HG03354 (cell line): Measurements from ENCODE around the gene CDH15.

ENCODE experiments used
- ATAC-seq: cut with Tn5 transposase; IDR thresholded peaks from one replicate; pipeline ENCODE4 v1.9.1; 2021; ENCODE audit warnings: mild to moderate bottlenecking; ENCODE audit not compliant: unreplicated experiment, poor library complexity, severe bottlenecking

Gene CDH15

DNA sequence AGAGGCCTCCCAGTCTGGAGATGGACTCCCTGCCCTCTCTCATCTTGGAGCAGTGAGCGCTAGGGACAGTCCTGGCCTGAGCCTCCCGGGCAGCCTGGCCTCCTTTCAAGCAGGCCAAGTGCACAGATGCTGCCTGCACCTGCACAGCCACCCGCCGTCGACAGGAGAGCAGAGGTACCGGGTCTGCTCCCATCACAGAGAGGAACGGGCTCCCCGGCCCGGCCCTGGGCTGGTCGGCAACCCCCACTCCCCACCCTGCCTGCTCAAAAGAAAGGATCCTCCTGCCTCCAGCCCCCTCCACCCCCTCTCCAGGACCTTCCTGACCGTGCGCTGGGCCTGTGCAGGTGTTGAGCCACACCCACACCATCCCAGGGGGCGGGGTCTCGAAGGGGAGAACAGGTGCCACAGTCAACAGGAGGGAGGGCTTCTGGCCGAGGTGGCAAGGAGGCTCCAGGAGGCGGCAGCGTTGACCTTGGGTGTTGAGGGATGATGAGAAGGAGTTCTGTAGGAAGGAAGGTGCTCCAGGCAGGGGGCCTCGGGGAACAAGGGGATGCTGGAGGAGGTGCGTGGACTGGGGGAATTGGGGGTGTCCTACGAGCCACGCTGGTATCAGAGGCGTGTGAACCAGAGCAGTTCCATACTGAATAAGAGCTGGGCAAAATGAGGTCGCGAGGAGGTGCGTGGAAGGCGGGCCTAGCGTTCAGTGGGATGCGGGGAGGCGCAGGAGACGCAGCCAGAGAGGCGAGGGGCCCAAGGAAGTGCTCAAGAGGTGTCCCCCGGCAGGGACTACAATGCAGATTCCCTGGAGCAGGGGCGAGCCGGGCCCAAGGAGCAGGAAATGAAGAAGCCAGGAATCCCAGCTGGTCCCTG lies 967 bp upstream of the CDH15 start:
- no peak for ATAC-seq

DNA sequence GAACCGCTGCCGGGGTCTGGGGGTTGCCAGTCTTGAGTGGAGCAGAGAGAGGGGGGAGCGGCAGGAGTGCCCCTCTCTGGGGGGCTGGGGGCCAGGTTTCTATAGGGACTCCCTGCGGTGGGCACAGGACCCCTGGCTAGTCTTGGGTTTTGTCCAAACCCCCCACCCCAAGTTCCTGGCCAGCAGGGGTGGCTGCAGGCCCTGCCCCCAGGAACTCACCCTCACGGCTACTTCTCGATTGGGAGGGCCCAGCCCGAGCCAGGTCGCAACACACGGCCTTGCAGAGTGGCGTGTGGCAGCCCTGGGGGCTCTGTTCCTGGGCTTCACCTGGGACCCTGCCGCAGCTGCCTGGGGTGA lies 601 bp downstream of the CDH15 start:
- ATAC-seq: no peak

DNA sequence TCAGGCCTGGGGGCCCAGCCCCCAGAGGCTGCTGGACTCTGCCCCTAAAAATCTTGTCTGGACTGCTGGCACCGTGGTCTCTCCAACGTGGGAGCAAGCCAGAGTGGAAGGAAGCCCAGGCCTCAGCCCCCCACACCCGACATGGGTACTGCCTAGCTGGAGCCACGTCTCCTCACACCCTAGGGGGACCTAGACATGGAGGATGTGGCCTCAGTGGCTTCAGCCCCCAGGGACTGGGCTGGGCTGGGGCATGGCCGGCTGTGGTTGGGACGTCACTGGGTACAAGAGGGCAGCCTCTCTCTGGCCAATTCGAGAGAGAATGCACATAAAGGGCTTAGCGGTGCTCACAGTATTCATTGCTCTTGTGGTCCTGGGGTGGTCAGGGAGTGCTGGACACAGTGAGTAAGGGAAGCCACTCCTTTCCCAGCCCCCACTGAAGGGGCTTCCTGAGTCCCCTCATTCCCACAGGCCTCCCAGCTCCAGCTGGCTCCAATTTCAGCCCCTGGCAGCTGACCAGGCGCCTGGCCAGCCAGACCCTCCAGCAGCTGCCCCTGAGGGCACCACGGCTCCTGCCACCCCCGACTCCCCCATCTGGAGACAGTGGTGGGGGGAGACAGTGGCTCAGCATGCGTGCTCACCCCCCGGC lies 1.1 kb downstream of the CDH15 start:
- ATAC-seq: no peak

DNA sequence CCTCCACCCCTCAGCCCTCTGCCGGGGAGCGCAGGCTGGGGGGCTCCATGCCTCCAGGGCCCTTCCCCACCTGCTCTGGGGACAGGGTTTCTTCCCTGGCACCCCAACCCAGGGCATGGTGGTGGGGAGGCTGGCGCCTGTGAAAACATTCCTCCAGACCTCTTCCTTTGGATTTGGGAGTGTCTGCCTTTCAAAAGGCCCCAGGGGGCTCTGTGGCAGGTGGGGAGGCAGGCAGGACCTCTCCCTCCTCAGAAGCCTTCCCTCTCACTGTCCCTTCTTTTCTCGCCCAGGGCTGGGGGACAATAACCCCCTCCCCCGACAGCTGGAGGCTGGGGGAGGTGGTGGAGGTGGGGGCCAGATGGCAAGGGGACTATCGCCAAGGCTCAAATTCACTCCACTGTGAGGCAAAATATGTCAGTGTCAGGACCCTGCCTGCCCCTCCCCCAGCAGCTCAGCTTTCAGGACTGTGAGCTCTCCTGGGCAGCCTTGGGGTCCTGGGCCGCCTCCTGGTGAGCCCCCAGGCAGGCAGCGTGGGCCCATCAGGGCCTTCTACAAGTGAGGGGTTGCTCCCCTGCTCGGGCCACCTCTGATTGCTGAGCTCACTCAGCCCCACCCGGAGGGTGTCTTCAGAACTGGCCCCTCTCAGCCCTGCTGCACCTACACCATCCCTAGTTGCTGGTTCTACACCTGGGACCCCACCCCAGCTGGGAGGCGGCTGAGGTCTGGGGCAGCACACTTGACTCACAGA lies 1.8 kb downstream of the CDH15 start:
- ATAC-seq: no peak

DNA sequence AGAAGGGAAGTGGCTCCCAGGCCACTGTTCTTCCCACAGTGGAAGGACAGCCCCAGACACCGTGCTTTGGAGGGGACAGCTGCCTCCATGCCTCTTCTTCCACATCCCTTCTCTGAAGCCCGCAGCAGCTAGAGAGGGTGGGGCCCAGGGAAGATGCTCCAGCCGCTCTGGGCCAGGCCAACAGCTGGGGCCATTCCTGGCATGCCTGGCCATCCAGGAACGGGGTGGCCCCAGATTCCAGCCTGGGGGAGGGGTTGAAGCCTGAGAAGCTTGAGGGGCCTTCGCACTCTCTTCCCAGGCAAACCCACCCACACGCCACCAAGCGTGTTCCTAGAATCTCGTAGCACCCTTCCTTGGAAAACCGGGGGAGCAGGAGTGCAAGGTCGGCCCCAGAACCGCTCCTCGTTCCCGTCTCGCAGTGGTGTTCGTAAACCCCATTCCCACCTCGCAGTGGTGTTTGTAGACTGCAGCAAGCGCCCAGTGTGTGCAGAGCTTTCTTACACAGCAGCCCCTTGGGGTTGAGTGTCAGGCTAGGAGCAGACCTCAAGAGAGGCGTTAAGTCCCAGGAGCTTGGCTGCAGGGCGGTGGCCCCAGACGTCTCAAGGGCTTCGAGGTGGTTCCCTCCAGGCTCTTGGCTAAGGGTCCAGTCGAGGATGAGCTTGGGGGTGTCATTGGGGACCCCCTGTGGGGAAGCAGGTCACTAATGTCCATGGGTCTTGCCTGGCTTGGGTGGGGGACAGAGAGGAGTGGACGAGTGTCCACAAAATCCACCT lies 2.7 kb downstream of the CDH15 start:
- ATAC-seq: no peak

DNA sequence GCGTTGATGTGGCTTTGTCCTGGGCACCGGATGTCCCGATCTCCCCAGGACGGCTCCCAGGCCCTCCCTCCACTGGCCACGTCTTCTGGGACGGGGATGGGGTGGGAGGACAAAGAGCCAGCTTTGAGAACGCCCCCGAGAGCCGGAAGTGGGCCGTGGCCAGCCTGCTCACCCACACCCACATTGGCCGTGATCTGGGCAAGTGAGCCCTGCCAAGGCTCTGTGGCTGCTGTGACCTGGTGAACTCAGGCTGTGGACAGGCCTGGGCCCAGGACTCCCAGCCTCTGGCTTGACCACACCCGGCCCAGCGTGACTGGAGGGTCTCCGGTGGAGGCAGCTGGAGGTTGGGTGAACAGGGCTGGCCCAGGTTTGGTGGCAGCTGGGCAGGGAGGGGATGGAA lies 3.3 kb downstream of the CDH15 start:
- ATAC-seq: no peak

DNA sequence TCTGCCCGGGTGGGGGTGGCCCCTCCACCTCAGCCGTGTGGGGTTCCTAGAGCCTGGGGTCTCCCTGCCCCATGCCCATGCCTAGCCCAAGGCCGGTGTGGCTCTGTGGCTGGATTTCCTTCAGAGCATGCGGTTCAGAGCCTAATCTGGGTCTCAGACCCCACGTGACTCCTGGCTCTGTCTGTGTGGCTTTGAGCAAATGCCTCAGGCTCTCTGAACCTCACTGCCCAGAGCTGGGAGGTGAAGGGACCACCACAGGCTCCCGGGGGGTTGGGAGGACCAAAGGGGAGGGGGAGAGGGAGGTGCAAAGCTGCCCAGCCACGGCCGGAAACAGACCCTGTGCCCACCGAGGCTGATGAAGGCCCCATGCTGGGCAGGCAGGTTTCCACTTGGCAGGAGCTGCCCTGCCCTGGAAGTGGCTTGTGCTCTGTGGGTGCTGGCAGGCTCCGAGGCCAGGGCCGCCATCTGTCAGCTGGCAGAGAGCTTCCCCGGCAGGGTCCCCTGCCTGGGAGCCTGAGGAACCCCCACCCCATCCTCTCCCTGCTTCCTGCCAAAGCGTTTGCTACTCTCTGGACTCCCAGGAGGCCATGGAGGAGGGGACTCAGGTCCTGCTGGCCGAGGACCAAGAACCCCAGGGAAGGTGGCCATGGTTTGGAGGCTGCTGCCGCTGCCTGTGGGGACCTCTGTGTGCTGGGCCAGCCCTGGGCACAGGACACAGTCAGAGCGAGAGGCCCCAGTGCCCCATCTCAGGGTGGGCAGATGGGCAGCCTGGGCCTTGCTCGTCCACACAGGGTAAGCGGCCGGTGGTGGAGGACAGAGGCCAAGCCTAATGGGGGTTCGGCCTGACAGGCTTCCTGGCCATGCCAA lies 4.0 kb downstream of the CDH15 start:
- no peak for ATAC-seq

DNA sequence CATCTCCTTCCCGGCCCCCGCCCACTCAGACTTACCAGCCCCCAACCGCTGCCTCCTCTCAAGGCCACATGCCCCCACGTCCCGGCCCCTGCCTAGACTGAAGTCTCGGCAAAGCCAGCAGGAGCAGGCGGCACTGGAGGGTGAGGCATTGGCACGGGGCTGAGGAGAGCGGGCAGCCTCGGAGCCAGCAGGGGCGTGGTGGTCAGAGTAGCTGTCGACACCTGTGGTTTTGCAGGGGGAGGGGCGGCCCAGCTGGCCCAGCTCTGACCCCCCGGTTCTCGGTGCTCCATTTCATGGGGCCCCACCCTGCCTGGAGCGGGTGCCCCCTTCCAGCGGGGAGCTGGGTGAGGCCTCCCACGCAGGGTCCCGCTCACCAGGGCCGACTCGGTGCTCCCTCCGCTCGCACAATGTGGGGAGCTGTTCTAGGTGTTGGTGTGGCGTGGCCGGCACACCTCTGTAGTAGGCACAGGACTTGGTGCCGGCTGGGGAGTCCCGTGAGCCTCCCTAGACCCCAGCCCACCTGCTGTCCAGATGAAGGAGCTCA lies 4.7 kb downstream of the CDH15 start:
- no peak for ATAC-seq

DNA sequence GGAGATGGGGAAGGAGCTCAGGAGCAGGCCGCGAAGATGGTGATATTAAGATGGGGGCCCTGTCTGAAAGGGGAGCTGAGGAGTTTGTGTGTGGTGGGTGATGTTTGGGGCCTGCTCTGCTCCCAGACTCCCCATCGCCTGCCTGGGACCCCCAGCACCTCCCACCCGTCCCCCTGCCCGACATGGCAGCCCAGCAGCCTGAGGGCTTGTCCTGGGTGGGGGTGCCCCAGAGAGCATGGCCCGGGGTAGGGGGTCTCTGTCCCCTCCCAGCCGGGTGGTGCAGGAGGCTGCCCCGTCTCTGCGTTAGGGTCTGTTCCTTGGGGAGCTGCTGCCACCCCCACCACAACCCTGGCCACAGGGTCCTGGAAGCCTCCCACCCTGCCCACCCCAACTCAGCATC lies 5.2 kb downstream of the CDH15 start:
- ATAC-seq: no peak

DNA sequence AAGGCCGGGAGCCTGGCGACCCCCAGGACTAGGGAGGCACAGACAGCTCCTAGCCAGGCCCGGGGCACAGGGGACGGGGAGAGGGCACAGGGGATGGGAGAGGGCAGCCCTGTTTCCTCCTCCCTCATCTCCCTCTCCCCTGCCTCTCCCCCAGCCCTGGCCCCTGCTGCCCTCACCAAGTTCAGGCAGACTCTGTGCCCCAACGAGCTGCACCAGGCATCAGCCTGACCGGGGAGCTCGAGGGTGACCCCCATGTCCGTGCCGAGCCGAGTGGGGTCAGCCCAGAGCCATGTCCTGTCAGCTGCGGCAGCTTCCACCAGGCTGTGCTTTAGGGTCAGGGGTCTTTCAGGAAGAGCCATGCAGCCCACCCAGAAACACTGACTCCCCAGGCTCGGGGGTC lies 6.0 kb downstream of the CDH15 start:
- no peak for ATAC-seq

DNA sequence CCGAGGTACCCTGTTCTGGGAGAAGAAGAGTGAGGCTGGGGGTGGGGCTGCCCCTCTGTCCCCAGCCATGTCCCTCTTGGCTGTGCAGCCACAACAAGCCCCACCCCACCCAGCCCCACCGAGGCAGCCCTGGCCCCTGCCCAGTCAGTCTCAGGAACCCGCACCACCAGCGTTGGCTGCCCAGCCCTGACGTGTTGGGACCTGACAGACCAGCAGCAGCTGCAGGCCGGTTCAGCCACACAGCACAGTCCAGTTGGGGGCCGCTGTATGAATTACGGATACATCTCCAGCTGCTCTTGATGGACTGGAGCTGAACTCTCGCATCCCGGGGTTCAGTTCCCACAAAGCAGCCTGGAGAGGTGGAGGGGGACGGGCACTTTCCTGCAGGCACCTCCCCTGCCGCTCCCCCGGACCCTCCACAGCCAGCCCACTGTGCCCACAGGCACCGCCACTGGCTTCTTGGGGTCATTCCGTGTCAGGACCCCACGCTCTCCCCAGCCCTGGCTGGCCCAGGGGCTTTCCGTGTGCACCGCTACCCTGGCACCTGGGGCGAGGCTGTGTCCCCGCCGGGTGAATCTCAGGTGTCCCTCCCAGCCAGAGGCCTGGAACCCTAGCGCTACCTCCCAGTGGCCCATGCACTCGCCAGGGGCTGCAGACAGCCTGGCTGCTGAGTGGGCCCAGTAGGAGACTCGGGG lies 7.1 kb downstream of the CDH15 start:
- ATAC-seq: no peak

DNA sequence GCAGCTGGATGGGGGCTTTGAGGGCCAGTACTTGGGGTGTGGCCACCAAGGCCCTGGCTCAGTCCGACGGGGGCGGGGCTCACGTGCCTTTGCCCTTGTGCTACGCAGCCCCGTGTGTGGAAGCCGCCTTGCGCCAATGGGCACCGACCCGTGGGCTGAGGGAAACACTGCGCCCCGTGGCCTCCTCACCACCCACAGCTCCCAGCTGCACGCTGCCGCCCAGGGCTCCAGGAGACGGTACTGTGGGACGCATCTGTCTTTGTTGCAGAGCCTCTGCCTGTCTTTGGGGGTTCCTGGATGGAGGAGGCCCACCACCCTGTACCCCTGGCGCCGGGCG lies 7.6 kb downstream of the CDH15 start:
- ATAC-seq: no peak

DNA sequence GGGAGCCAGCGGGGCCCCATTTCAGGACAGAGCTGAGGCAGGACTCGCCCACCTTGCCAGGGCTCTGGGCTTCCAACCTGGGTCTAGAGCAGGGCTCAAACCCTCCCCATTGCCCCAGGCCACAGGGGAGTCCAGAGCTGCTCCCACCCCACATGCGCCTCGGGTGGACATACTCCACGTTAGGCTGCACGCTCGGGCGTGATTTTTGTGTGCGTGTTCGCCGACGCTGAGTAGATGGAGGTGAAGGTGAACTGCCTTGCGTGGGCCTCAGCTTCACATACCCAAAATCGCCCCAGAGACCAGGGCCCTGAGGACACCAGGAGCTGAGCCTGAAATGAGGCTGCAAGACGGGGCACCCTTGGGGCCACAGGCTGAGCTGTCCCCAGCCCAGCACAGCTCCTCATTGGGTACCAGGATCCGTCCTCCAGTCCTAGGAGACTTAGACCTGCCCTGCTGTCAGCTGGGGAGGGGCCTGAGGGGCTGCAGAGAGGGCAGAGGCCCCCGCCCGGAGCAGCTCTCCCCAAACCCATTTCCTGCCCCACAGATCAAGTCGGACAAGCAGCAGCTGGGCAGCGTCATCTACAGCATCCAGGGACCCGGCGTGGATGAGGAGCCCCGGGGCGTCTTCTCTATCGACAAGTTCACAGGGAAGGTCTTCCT lies 8.2 kb downstream of the CDH15 start:
- ATAC-seq: no peak

DNA sequence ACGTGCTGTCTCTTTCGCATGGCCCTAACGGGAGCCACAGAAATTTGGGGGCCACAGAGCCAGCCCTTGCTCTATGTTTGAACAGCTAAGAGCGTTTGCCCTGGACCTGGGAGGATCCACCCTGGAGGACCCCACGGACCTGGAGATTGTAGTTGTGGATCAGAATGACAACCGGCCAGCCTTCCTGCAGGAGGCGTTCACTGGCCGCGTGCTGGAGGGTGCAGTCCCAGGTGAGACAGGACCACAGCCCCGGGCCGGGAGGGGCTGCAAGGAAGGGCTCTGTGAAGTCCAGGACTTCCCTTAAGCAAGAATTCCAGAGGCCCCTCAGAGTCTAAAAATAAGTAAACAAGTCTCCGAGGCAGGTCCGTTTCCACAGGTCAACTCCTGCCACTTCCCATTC lies 11.9 kb downstream of the CDH15 start:
- no peak for ATAC-seq

DNA sequence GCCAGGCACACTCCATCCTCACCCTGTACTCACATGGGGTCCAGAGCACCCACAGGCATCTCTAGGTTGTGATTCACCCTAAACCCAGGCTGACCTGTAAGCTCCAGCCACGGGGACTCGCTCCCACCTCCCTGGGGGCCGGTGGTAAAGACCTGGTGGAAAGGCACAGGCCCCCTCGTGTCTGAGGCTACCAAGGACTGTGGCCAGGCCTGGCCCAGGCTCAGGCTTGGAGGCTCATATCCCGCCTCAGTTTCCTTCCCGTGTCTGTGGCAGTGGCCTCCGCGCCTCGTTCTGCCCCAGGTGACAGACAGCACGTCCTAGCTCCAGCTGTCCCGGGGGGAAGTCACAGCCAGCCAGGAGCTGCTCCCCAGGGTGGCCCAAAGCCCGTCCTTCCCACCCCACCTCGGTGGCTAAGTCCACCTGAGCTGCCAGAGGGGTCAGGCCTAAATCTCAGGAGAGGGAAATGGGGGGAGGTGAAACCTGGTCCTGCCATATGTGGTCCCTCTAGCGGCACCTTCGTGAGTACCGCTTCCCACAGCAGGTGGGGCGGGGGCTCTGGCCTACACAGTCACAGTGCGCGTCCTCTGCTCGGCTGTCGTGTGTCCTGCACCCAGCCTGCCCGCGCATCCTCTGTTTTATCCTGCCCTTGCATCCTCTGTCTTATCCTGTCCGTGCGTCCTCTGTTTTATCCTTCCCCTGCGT lies 12.6 kb downstream of the CDH15 start:
- no peak for ATAC-seq

DNA sequence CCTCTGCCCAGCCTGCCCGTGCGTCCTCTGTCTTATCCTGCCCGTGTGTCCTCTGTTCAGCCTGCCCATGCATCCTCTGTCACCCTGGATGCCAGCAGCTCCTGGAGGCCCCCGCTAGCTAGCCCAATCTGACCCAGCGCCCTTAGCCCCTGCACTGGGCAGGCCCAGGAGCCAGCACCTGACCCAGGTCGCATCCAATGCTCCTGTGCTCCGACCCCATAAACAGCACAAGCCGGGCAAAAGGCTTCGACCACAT lies 13.1 kb downstream of the CDH15 start:
- ATAC-seq: no peak

DNA sequence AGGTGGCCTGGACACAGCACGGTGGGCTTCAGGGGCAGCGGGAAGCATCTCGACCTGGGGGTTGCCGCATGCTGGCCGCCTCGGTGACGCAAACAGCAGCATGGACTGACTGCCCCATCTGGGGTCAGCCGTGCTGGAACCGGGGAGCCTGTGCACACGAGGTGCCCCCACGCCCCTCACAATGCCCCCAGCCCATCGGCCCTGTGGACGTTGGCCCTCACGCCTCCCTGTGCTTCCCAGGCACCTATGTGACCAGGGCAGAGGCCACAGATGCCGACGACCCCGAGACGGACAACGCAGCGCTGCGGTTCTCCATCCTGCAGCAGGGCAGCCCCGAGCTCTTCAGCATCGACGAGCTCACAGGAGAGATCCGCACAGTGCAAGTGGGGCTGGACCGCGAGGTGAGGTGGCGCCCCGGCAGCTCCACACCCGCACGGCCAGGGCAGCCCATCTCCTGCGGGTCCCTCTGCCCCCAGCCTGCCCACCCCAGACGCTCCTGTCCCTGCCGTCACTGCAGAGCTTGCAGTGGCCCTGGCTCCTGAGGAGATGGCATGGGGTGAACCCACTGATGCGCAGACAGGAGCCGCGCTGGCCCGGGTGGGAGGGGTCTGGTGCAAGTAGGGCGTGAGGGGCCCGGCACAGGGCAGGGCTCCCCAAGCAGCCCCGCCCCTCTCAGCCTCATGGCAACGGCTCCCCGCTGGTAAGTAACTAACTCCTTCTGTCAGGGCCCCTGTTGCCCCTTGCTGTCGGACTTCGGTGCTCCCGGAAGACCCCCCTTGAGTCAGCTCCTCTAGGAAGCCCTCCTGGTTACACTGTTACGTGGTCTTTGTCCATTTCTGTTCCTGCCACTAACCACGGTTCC lies 13.6 kb downstream of the CDH15 start:
- no peak for ATAC-seq
